Liver (tissue), 9 donors: ENCODE data around the gene TJP1. TPM values are rescaled to one million over a fixed set of nuclear protein-coding genes. Genes with fewer than 3 reads are reported as not detected.

Experiments used
- DNase-seq: peaks from one replicate; pipeline ENCODE4 v3.0.0-alpha.2; 2017; ENCODE audit warnings: low spot score
- H3K27ac ChIP-seq, 2 donors: one replicate each; pipeline ENCODE4 v1.7.0; 2013; ENCODE audit warnings: inconsistent platforms in 2 of 2, low read length in 2 of 2, control low read depth in 1 of 2, low read depth in 1 of 2, mild to moderate bottlenecking in 1 of 2
- H3K27me3 ChIP-seq, 4 donors: one replicate each; pipeline versions ENCODE4 v1.6.1 to v1.7.0; 2013; ENCODE audit warnings: low read length in 3 of 4, inconsistent platforms in 1 of 4, mild to moderate bottlenecking in 1 of 4, moderate library complexity in 1 of 4; ENCODE audit not compliant: control insufficient read depth in 4 of 4, insufficient read depth in 4 of 4
- H3K36me3 ChIP-seq, 4 donors: one replicate each; pipeline versions ENCODE4 v1.6.1 to v1.7.0; 2013; ENCODE audit warnings: low read length in 3 of 4, mild to moderate bottlenecking in 3 of 4, low read depth in 1 of 4, moderate library complexity in 1 of 4; ENCODE audit not compliant: control insufficient read depth in 4 of 4, insufficient read depth in 3 of 4
- H3K4me1 ChIP-seq, 4 donors: one replicate each; pipeline versions ENCODE4 v1.6.1 to v1.7.0; 2013; ENCODE audit warnings: low read length in 3 of 4, mild to moderate bottlenecking in 3 of 4, moderate library complexity in 1 of 4; ENCODE audit not compliant: control insufficient read depth in 4 of 4, insufficient read depth in 4 of 4
- H3K4me3 ChIP-seq, 3 donors: one replicate each; pipeline versions ENCODE4 v1.6.1 to v1.7.0; 2013; ENCODE audit warnings: low read length in 3 of 3, control low read depth in 1 of 3, low read depth in 1 of 3, mild to moderate bottlenecking in 1 of 3
- H3K9ac ChIP-seq, 2 donors: one replicate each; pipeline ENCODE4 v1.7.0; 2013; ENCODE audit warnings: low read length in 2 of 2, mild to moderate bottlenecking in 2 of 2, moderate library complexity in 2 of 2, control low read depth in 1 of 2, low read depth in 1 of 2
- H3K9me3 ChIP-seq, 4 donors: one replicate each; pipeline versions ENCODE4 v1.6.1 to v1.7.0; 2013; ENCODE audit warnings: low read length in 3 of 4; ENCODE audit not compliant: control insufficient read depth in 4 of 4
- CTCF ChIP-seq: fragments of 150-350 bp; IDR thresholded peaks from 2 replicates; pipeline ENCODE4 v1.5.1; 2017; ENCODE audit warnings: improper control_type of control experiment, low read depth, low read length; ENCODE audit not compliant: missing input control
- FOXA1 ChIP-seq: IDR thresholded peaks from 2 replicates; pipeline ENCODE4 v1.6.1; 2016; ENCODE audit warnings: antibody characterized with exemption
- FOXA2 ChIP-seq: IDR thresholded peaks from 2 replicates; pipeline ENCODE4 v1.6.1; 2016; ENCODE audit warnings: antibody characterized with exemption
- GABPA ChIP-seq, 2 donors: IDR thresholded peaks in 1 of 2; conservative IDR thresholded peaks in 1 of 2; 2 replicates each; pipeline ENCODE4 v1.6.1; 2016; ENCODE audit warnings: antibody characterized with exemption in 2 of 2, mild to moderate bottlenecking in 1 of 2, moderate library complexity in 1 of 2
- HNF4A ChIP-seq, 2 donors: conservative IDR thresholded peaks; 2 replicates each; pipeline ENCODE4 v1.6.1; 2016; ENCODE audit warnings: antibody characterized with exemption in 2 of 2, mild to moderate bottlenecking in 2 of 2
- HNF4G ChIP-seq: IDR thresholded peaks from 2 replicates; pipeline ENCODE4 v1.6.1; 2016; ENCODE audit warnings: antibody characterized with exemption
- JUND ChIP-seq, 2 donors: IDR thresholded peaks; 2 replicates each; pipeline ENCODE4 v1.6.1; 2016; ENCODE audit warnings: antibody characterized with exemption in 2 of 2
- NR2F2 ChIP-seq: IDR thresholded peaks from 2 replicates; pipeline ENCODE4 v1.6.1; 2016; ENCODE audit warnings: antibody characterized with exemption
- RAD21 ChIP-seq, 2 donors: IDR thresholded peaks; 2 replicates each; pipeline ENCODE4 v1.6.1; 2016; ENCODE audit warnings: antibody characterized with exemption in 2 of 2, mild to moderate bottlenecking in 2 of 2
- RXRA ChIP-seq, 2 donors: IDR thresholded peaks; 2 replicates each; pipeline ENCODE4 v1.6.1; 2017 to 2018; ENCODE audit warnings: antibody characterized with exemption in 2 of 2, mild to moderate bottlenecking in 1 of 2
- YY1 ChIP-seq: IDR thresholded peaks from 2 replicates; pipeline ENCODE4 v1.6.1; 2016; ENCODE audit warnings: antibody characterized with exemption, mild to moderate bottlenecking
- ZBTB33 ChIP-seq: IDR thresholded peaks from 2 replicates; pipeline ENCODE4 v1.6.1; 2016; ENCODE audit warnings: antibody characterized with exemption
- WGBS: extraction: QIAGEN DNeasy Blood & Tissue Kit; methylation state at CpG from one replicate; pipeline ENCODE4 v1.1.7; 2013; 5-methylcytosine and 5-hydroxymethylcytosine counted together
- polyA plus RNA-seq, 2 donors: library from polyadenylated mRNA; stranded (reverse) in 1 of 2; unstranded in 1 of 2; fragments of 200-250 nt in 1 of 2; fragments of >200 nt in 1 of 2; fragmentation: Nextera tagmentation in 1 of 2; extraction: Ambion mirVana in 1 of 2; gene quantifications; one replicate each; pipeline versions ENCODE4 v1.2.1 to v1.2.3, GENCODE V29; 2013 to 2015
- total RNA-seq, 2 donors: library from RNA; depleted of rRNA; stranded (reverse); fragments of >200 nt; gene quantifications; one replicate each; pipeline ENCODE4 v1.2.3, GENCODE V29; 2014
- TF ChIP-seq, protein P1 (sequence below): IDR thresholded peaks from 2 replicates; pipeline ENCODE4 v1.6.1; 2016; ENCODE audit warnings: antibody characterized with exemption
- TF ChIP-seq, protein P2 (sequence below): IDR thresholded peaks from 2 replicates; pipeline ENCODE4 v1.6.1; 2016; ENCODE audit warnings: antibody characterized with exemption, mild to moderate bottlenecking
- TF ChIP-seq, protein P3 (sequence below): IDR thresholded peaks from 2 replicates; pipeline ENCODE4 v1.6.1; 2016; ENCODE audit warnings: antibody characterized with exemption
- donor health status: healthy.
- donor health status: healthy.
- donor health status: healthy.
- donor health status: healthy.
- donor health status: healthy.

The TJP1 gene
- total and polyA plus RNA-seq, 4 donors: 12.6 to 40.4 (median 16.9) TPM

DNA sequence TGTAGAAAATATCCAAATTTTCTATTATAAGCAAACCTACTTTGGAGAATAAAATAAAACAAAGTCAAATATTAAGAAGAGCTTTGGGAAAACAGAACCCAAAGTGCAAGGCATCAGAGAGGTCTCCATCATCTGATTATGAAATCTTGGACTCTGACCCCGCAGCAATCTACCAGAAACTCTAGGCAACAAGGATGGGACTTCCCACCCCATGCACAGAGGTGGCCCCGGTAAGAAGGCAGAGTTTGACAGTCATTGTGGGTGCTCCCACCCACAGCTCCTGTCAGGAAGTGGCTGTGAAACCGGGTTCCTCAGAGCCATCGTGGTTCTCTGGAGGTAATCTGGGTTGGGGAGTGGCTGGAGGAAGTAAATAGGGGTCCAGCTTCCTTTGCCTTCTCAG lies 37.0 kb upstream of the TJP1 start:
- Histone ChIP-seq H3K4me3 (no peak overlapping the region), H3K9me3 (no peaks in the 10 kb centered on the region), H3K36me3 (no peaks in the 10 kb centered on the region), H3K27ac (no peak overlapping the region), H3K27me3 (no peaks in the 10 kb centered on the region), H3K9ac (no peak overlapping the region), H3K4me1 (peaks cover 0 to 2% (median under 1%) of the 10 kb centered on the region in 4 donors)
- WGBS: 49% methylated on average over 4 of the region's 4 CpGs
- DNase-seq: no peak
- TF ChIP-seq HNF4A (conservative IDR thresholded peaks at IDR 0.05) (peak; percentile 56 to 73), YY1 (no peak)

GRCh38 chr15:29857221-29857789 lies 35.0 kb upstream of the TJP1 start:
- Histone ChIP-seq H3K9me3 (no peaks in the 10 kb centered on the region), H3K4me3 (no peak overlapping the region), H3K4me1 (peaks cover 0 to 2% (median 0%) of the 10 kb centered on the region in 4 donors), H3K36me3 (no peaks in the 10 kb centered on the region), H3K27me3 (no peaks in the 10 kb centered on the region), H3K27ac (no peak overlapping the region), H3K9ac (no peak overlapping the region)
- 85% methylated on average over 5 of the region's 5 CpGs for WGBS
- TF ChIP-seq FOXA2 (no peak), RXRA (IDR thresholded peaks at IDR 0.05) (no peak), JUND (IDR thresholded peaks at IDR 0.05) (no peak), ZBTB33 (no peak), GABPA (IDR thresholded peaks at IDR 0.05 in 1 of 2, conservative IDR thresholded peaks at IDR 0.05 in 1 of 2) (no peak), RAD21 (IDR thresholded peaks at IDR 0.05) (no peak), HNF4A (conservative IDR thresholded peaks at IDR 0.05) (no peak), FOXA1 (no peak), YY1 (no peak), NR2F2 (no peak)
- TF ChIP-seq, protein P1, sequence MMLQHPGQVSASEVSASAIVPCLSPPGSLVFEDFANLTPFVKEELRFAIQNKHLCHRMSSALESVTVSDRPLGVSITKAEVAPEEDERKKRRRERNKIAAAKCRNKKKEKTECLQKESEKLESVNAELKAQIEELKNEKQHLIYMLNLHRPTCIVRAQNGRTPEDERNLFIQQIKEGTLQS: no peak
- TF ChIP-seq, protein P2, sequence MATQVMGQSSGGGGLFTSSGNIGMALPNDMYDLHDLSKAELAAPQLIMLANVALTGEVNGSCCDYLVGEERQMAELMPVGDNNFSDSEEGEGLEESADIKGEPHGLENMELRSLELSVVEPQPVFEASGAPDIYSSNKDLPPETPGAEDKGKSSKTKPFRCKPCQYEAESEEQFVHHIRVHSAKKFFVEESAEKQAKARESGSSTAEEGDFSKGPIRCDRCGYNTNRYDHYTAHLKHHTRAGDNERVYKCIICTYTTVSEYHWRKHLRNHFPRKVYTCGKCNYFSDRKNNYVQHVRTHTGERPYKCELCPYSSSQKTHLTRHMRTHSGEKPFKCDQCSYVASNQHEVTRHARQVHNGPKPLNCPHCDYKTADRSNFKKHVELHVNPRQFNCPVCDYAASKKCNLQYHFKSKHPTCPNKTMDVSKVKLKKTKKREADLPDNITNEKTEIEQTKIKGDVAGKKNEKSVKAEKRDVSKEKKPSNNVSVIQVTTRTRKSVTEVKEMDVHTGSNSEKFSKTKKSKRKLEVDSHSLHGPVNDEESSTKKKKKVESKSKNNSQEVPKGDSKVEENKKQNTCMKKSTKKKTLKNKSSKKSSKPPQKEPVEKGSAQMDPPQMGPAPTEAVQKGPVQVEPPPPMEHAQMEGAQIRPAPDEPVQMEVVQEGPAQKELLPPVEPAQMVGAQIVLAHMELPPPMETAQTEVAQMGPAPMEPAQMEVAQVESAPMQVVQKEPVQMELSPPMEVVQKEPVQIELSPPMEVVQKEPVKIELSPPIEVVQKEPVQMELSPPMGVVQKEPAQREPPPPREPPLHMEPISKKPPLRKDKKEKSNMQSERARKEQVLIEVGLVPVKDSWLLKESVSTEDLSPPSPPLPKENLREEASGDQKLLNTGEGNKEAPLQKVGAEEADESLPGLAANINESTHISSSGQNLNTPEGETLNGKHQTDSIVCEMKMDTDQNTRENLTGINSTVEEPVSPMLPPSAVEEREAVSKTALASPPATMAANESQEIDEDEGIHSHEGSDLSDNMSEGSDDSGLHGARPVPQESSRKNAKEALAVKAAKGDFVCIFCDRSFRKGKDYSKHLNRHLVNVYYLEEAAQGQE: no peak
- no peak for DNase-seq

- whole genome bisulfite sequencing: 85% methylated on average over 6 of the region's 6 CpGs
- Histone ChIP-seq H3K27ac (no peak overlapping the region), H3K27me3 (no peaks in the 10 kb centered on the region), H3K9ac (no peak overlapping the region), H3K4me1 (peaks cover 0 to 2% (median 0%) of the 10 kb centered on the region in 4 donors), H3K36me3 (no peaks in the 10 kb centered on the region), H3K9me3 (no peaks in the 10 kb centered on the region), H3K4me3 (no peak overlapping the region)
- no peak for DNase-seq
- TF ChIP-seq CTCF: no peak
- TF ChIP-seq, protein P3, sequence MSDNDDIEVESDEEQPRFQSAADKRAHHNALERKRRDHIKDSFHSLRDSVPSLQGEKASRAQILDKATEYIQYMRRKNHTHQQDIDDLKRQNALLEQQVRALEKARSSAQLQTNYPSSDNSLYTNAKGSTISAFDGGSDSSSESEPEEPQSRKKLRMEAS: no peak
- no peak for TF ChIP-seq FOXA1
- TF ChIP-seq, protein P1: no peak
- no peak for TF ChIP-seq HNF4G
- TF ChIP-seq, protein P2: no peak
- TF ChIP-seq GABPA (IDR thresholded peaks at IDR 0.05 in 1 of 2, conservative IDR thresholded peaks at IDR 0.05 in 1 of 2): no peak
Measured at GRCh38 chr15:29854413-29854812, 32.1 kb upstream of the TJP1 start.
